ENCODE measurements around the gene PCMTD2.
A peak's percentile ranks its signal among the peaks of the same experiment; 100 is the strongest.

Gene PCMTD2

GRCh38 chr20:64255361-64256281, at the start of gene PCMTD2:
Gene PCMTD2, plus strand, starts transcription at chr20:64255748. Its CDS starts 4,218 bp downstream, at chr20:64259966.
- peak; percentile 75 to 93 for DNase-seq

- DNase-seq = no peak
Measured at GRCh38 chr20:64206614-64207013, 48.9 kb upstream of the PCMTD2 start.

GRCh38 chr20:64207641-64208590, 47.6 kb upstream of the PCMTD2 start:
- DNase-seq = no peak

GRCh38 chr20:64209148-64209547, 46.4 kb upstream of the PCMTD2 start:
- DNase-seq = no peak

GRCh38 chr20:64210656-64211369, 44.7 kb upstream of the PCMTD2 start:
- no peak for DNase-seq

GRCh38 chr20:64211874-64212658, 43.5 kb upstream of the PCMTD2 start:
- no peak for DNase-seq

GRCh38 chr20:64212755-64213154, 42.8 kb upstream of the PCMTD2 start:
- no peak for DNase-seq

- DNase-seq = no peak
Measured at GRCh38 chr20:64214113-64214512, 41.4 kb upstream of the PCMTD2 start.

GRCh38 chr20:64214952-64215351, 40.6 kb upstream of the PCMTD2 start:
- no peak for DNase-seq

GRCh38 chr20:64216036-64216435, 39.5 kb upstream of the PCMTD2 start:
- no peak for DNase-seq

GRCh38 chr20:64216910-64217309, 38.6 kb upstream of the PCMTD2 start:
- DNase-seq = no peak

- no peak for DNase-seq
Measured at GRCh38 chr20:64217539-64218221, 37.9 kb upstream of the PCMTD2 start.

- DNase-seq = no peak
Measured at GRCh38 chr20:64219202-64219601, 36.3 kb upstream of the PCMTD2 start.

- no peak for DNase-seq
Measured at GRCh38 chr20:64219730-64220129, 35.8 kb upstream of the PCMTD2 start.

GRCh38 chr20:64220420-64220819, 35.1 kb upstream of the PCMTD2 start:
- DNase-seq = no peak

GRCh38 chr20:64220891-64221527, 34.5 kb upstream of the PCMTD2 start:
- DNase-seq = no peak

GRCh38 chr20:64222291-64222735, 33.2 kb upstream of the PCMTD2 start:
- DNase-seq = no peak

- DNase-seq = no peak
Measured at GRCh38 chr20:64222851-64223525, 32.6 kb upstream of the PCMTD2 start.

- DNase-seq = no peak
Measured at GRCh38 chr20:64223526-64224067, 32.0 kb upstream of the PCMTD2 start.

Measured in inflammatory macrophage treated with lipopolysaccharide for 1 hour (primary cell).